ENCODE results near the gene MRPL52.

- TF ChIP-seq CTCF (IDR thresholded peaks at IDR 0.05; ENCODE audit: low read depth, low read length) (no peak), POLR2A (IDR thresholded peaks at IDR 0.05; ENCODE audit: extremely low read depth, insufficient read length) (no peak)
- TF ChIP-seq, protein P1, sequence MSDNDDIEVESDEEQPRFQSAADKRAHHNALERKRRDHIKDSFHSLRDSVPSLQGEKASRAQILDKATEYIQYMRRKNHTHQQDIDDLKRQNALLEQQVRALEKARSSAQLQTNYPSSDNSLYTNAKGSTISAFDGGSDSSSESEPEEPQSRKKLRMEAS (IDR thresholded peaks at IDR 0.05; ENCODE audit: low read depth, low read length) = no peak
These were observed 4.9 kb upstream of the MRPL52 start for GRCh38 chr14:22824711-22825359.
